B cell (primary cell): ENCODE results near the gene MRPL33. TPM values are rescaled to one million over a fixed set of nuclear protein-coding genes. Genes with fewer than 3 reads are reported as not detected.
"Not testable (repeated sequence)": the region's sequence is repeated elsewhere in the genome, so short reads cannot be mapped to it uniquely, and the experiment has no call there.

Experiments used
- ATAC-seq: fragments of 200-7000 bp; cut with Tn5 transposase; one replicate; pipeline ENCODE4 v1.10.0; 2021; ENCODE audit warnings: low read depth, mild to moderate bottlenecking, moderate number of reproducible peaks, moderate library complexity
- CTCF ChIA-PET: fragments of 350-600 bp; sonication (Branson Sonifier 250); formaldehyde crosslinking; loops from one replicate; lab custom pipeline; 2021; ENCODE audit warnings: antibody characterized with exemption, inconsistent platforms; lab: Charles Lee
- POLR2A ChIA-PET: fragments of 350-600 bp; sonication (Branson Sonifier 250); formaldehyde crosslinking; loops from one replicate; lab custom pipeline; 2021; ENCODE audit warnings: antibody characterized with exemption; lab: Charles Lee
- DNase-seq: peaks from one replicate; pipeline ENCODE4 v3.0.0; 2013
- H2AFZ ChIP-seq: 2 replicates; pipeline ENCODE4 v1.6.1; 2012; ENCODE audit warnings: mild to moderate bottlenecking, low read depth, low read length; ENCODE audit not compliant: insufficient read depth, poor library complexity, severe bottlenecking
- H3K27ac ChIP-seq, 2 donors: 1 replicate in 1 of 2; 2 replicates in 1 of 2; pipeline ENCODE4 v1.5.1; 2012 to 2013; ENCODE audit warnings: low read length in 2 of 2, mild to moderate bottlenecking in 2 of 2, moderate library complexity in 1 of 2
- H3K27me3 ChIP-seq, 4 experiments: fragments of 200-600 bp in 1 of 4; sonication (generic) in 1 of 4; replicated peaks in 1 of 4; 1 replicate in 2 of 4; 2 replicates in 2 of 4; pipeline versions ENCODE4 v1.6.1 to v1.7.0; 2013 to 2016; ENCODE audit warnings: low read length in 3 of 4, mild to moderate bottlenecking in 2 of 4, mixed read lengths in 1 of 4, moderate library complexity in 1 of 4; ENCODE audit not compliant: insufficient read depth in 4 of 4, control insufficient read depth in 3 of 4; ENCODE audit errors: control extremely low read depth in 1 of 4
- H3K36me3 ChIP-seq, 2 experiments: replicated peaks in 1 of 2; 1 replicate in 1 of 2; 2 replicates in 1 of 2; pipeline versions ENCODE4 v1.6.1 to v1.7.1; 2013; ENCODE audit warnings: low read length in 1 of 2; ENCODE audit not compliant: insufficient read depth in 2 of 2, control insufficient read depth in 1 of 2; ENCODE audit errors: control extremely low read depth in 1 of 2, extremely low read depth in 1 of 2
- H3K4me1 ChIP-seq, 2 donors: fragments of 200-600 bp in 1 of 2; sonication (generic) in 1 of 2; 1 replicate in 1 of 2; 2 replicates in 1 of 2; pipeline versions ENCODE4 v1.5.1 to v1.6.1; 2013 to 2017; ENCODE audit warnings: low read length in 2 of 2; ENCODE audit not compliant: control insufficient read depth in 2 of 2, insufficient read depth in 2 of 2
- H3K4me2 ChIP-seq: replicated peaks from 2 replicates; pipeline ENCODE3; 2012; ENCODE audit warnings: mild to moderate bottlenecking, low read depth, low read length; ENCODE audit not compliant: poor library complexity, severe bottlenecking
- H3K4me3 ChIP-seq, 5 experiments: fragments of 200-600 bp in 1 of 5; sonication (generic) in 1 of 5; 1 replicate in 3 of 5; 2 replicates in 2 of 5; pipeline versions ENCODE4 v1.5.1 to v1.7.0; 2011 to 2016; ENCODE audit warnings: low read length in 4 of 5, mild to moderate bottlenecking in 4 of 5, low read depth in 2 of 5, control low read depth in 1 of 5, moderate library complexity in 1 of 5; ENCODE audit not compliant: insufficient read depth in 1 of 5; ENCODE audit errors: control extremely low read depth in 1 of 5, extremely low read depth in 1 of 5
- H3K79me2 ChIP-seq: fragments of 200-600 bp; sonication (generic); one replicate; pipeline ENCODE4 v1.6.0; 2016; ENCODE audit warnings: low read length; ENCODE audit not compliant: control insufficient read depth, insufficient read depth
- H3K9ac ChIP-seq: fragments of 200-600 bp; sonication (generic); 2 replicates; pipeline ENCODE4 v1.6.1; 2017; ENCODE audit warnings: mild to moderate bottlenecking, low read length, moderate library complexity
- H3K9me3 ChIP-seq, 3 donors: one replicate each; pipeline versions ENCODE4 v1.6.1 to v1.7.1; 2013; ENCODE audit warnings: low read length in 2 of 3; ENCODE audit not compliant: control insufficient read depth in 2 of 3, insufficient read depth in 1 of 3; ENCODE audit errors: control extremely low read depth in 1 of 3
- H4K20me1 ChIP-seq: 2 replicates; pipeline ENCODE4 v1.6.0; 2012; ENCODE audit warnings: mild to moderate bottlenecking, low read length; ENCODE audit not compliant: insufficient read depth, control insufficient read depth, poor library complexity, severe bottlenecking
- H3K27ac Mint-ChIP-seq: one replicate; pipeline ENCODE4 v1.8.0; 2021; ENCODE audit warnings: mixed read lengths
- H3K27me3 Mint-ChIP-seq: one replicate; pipeline ENCODE4 v1.8.0; 2021; ENCODE audit warnings: mixed read lengths
- H3K4me1 Mint-ChIP-seq: one replicate; pipeline ENCODE4 v1.8.0; 2021; ENCODE audit warnings: mixed read lengths
- H3K4me3 Mint-ChIP-seq: one replicate; pipeline ENCODE4 v1.8.0; 2021; ENCODE audit warnings: mixed read lengths
- H3K9me3 Mint-ChIP-seq: one replicate; pipeline ENCODE4 v1.8.0; 2022; ENCODE audit warnings: mixed read lengths; ENCODE audit not compliant: insufficient read depth
- EZH2 ChIP-seq: IDR thresholded peaks from 2 replicates; pipeline ENCODE4 v1.6.1; 2012; ENCODE audit warnings: borderline replicate concordance, low read depth, mild to moderate bottlenecking, moderate library complexity, low read length; ENCODE audit not compliant: insufficient read depth, poor library complexity, severe bottlenecking
- WGBS: methylation state at CpG from one replicate; pipeline ENCODE4 v1.1.5; 2013; ENCODE audit warnings: missing lambda C conversion rate; ENCODE audit not compliant: insufficient coverage; 5-methylcytosine and 5-hydroxymethylcytosine counted together
- intact Hi-C: fragments of 100-400 bp; cut with micrococcal nuclease; formaldehyde crosslinking; loops from one replicate; pipeline ENCODE4 v1.10.0; 2022
- polyA plus RNA-seq: library from polyadenylated mRNA; depleted of rRNA; stranded (reverse); fragments of >200 nt; gene quantifications from 2 replicates; pipeline ENCODE4 v1.2.3, GENCODE V29; 2012
- total RNA-seq, 2 donors: library from RNA; stranded (reverse); fragments of 120-200 nt in 1 of 2; gene quantifications; 1 replicate in 1 of 2; 2 replicates in 1 of 2; pipeline versions ENCODE4 v1.2.3 to v1.2.4, GENCODE V29; 2013 to 2022
- TF ChIP-seq, protein P1 (sequence below): fragments of 200-600 bp; IDR thresholded peaks from one replicate; pipeline ENCODE4 v1.8.0; 2022; ENCODE audit warnings: antibody characterized with exemption, mild to moderate bottlenecking

MRPL33 gene
- total and polyA plus RNA-seq, 2 donors (not counting 1 experiment from before 2014, with no cell fraction given): 14.4 to 26.5 TPM

DNA sequence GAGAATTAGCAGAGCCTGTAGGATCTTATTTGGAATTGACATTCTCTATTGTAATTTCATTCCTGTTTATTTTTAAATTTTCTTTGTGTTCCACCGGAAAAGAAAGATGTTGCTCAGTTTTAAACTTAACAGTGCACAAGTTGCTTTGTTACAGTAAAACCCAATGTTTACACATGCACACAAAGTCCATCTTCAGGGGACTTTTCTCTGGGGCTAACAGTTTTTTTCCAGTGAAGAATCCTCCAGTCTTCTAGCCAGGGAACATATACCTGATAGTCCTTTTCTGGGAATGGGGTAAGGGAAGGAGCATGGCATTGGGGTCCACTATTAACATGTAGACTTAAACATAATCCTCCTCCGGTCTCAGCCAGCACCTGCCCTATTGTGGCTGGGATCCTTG lies 25.2 kb upstream of the MRPL33 start:
- WGBS: 86% methylated on average over 1 of the region's 2 CpGs
- H3K9ac ChIP-seq: no peak overlapping the region
- no peaks in the 10 kb centered on the region for H3K4me1 Mint-ChIP-seq

DNA sequence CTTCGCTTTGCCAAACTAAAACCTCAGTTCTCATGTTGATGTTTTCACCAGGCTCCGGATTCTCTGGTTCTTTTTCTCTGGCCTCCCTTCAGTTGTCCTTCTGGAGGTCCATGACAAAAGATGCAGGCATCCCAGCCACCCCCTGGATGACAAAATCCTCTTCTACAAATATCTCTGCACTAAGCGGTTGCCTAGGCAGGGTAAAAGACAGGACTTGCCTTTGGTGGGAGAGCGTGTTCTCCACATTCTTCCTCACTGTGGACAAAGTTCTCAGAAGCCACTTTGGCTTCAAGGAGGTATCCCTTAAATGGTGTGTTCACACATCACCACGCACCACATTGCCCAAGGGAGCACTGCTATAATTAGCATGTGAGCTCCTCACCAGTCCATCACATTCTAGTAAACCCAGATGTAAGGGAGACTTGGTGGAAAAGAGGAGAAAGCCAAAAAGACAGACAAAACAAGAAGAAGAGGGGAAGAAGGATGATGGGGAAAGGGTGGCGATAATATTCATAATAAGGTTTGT lies 23.6 kb upstream of the MRPL33 start:
- Mint-ChIP-seq H3K9me3 (peaks cover 8% of the 10 kb centered on the region), H3K4me1 (no peaks in the 10 kb centered on the region), H3K27me3 (peaks cover 28% of the 10 kb centered on the region), H3K27ac (no peak overlapping the region), H3K4me3 (no peak overlapping the region)
- POLR2A ChIA-PET: no interaction called here
- Histone ChIP-seq H3K27ac (no peak overlapping the region), H4K20me1 (no peaks in the 10 kb centered on the region), H3K79me2 (no peaks in the 10 kb centered on the region), H3K36me3 (no peaks in the 10 kb centered on the region), H3K4me3 (no peak overlapping the region), H3K4me2 (no peak overlapping the region), H3K9me3 (peaks cover 0 to 2% (median 1%) of the 10 kb centered on the region in 3 donors), H3K9ac (no peak overlapping the region), H3K27me3 (peaks cover 0 to 3% (median 1%) of the 10 kb centered on the region in 4 experiments), H2AFZ (no peak overlapping the region), H3K4me1 (no peaks in the 10 kb centered on the region)
- ATAC-seq (no peak), DNase-seq (no peak)
- CTCF ChIA-PET: no interaction called here
- no peak for TF ChIP-seq EZH2
- TF ChIP-seq, protein P1, sequence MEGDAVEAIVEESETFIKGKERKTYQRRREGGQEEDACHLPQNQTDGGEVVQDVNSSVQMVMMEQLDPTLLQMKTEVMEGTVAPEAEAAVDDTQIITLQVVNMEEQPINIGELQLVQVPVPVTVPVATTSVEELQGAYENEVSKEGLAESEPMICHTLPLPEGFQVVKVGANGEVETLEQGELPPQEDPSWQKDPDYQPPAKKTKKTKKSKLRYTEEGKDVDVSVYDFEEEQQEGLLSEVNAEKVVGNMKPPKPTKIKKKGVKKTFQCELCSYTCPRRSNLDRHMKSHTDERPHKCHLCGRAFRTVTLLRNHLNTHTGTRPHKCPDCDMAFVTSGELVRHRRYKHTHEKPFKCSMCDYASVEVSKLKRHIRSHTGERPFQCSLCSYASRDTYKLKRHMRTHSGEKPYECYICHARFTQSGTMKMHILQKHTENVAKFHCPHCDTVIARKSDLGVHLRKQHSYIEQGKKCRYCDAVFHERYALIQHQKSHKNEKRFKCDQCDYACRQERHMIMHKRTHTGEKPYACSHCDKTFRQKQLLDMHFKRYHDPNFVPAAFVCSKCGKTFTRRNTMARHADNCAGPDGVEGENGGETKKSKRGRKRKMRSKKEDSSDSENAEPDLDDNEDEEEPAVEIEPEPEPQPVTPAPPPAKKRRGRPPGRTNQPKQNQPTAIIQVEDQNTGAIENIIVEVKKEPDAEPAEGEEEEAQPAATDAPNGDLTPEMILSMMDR: no peak
- WGBS: 100% methylated on average over 2 of the region's 6 CpGs
- intact Hi-C loops: no loop called here

More for the DNA sequence above, 25.2 kb upstream of the MRPL33 start:
- no peaks in the 10 kb centered on the region for H3K79me2 ChIP-seq
- H4K20me1 ChIP-seq: no peaks in the 10 kb centered on the region
- DNase-seq (no peak), ATAC-seq (no peak)
- H3K4me3 ChIP-seq: no peak overlapping the region
- H3K4me2 ChIP-seq: no peak overlapping the region
- H3K4me1 ChIP-seq: no peaks in the 10 kb centered on the region
- ChIA-PET POLR2A (no interaction called here), CTCF (no interaction called here)
- intact Hi-C loops: no loop called here
- Mint-ChIP-seq H3K27me3 (peaks cover 21% of the 10 kb centered on the region), H3K27ac (no peak overlapping the region), H3K4me3 (no peak overlapping the region), H3K9me3 (peaks cover 8% of the 10 kb centered on the region)
- H3K9me3 ChIP-seq: peaks cover 0 to 2% (median 1%) of the 10 kb centered on the region in 3 donors
- H3K36me3 ChIP-seq: no peaks in the 10 kb centered on the region
- peaks cover 0 to 3% (median 1%) of the 10 kb centered on the region in 4 experiments for H3K27me3 ChIP-seq
- no peak overlapping the region for H2AFZ ChIP-seq
- TF ChIP-seq EZH2: no peak
- TF ChIP-seq, protein P1: no peak
- no peak overlapping the region for H3K27ac ChIP-seq

DNA sequence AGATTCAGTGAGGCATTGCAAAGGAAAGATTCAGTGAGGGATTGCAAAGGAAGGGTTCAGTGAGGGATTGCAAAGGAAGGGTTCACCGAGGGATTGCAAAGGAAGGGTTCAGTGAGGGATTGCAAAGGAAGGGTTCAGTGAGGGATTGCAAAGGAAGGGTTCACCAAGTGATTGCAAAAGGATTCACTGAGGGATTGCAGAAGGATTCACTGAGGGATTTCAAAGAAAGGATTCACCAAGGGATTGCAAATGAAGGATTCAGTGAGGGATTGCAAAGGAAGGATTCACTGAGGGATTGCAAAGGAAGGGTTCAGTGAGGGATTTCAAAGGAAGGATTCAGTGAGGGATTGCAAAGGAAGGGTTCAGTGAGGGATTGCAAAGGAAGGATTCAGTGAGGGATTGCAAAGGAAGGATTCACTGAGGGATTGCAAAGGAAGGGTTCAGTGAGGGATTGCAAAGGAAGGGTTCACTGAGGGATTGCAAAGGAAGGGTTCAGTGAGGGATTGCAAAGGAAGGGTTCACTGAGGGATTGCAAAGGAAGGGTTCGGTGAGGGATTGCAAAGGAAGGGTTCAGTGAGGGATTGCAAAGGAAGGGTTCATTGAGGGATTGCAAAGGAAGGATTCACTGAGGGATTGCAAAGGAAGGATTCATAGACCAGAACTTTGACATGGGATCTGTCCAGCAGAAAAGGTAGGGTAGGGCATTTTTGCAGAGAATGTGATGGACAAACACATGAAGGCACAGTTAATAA lies 22.5 kb upstream of the MRPL33 start:
- H3K79me2 ChIP-seq, H4K20me1 ChIP-seq, DNase-seq, POLR2A ChIA-PET, H3K4me1 ChIP-seq, intact Hi-C loops, CTCF ChIA-PET, H3K27ac ChIP-seq, H3K4me3 Mint-ChIP-seq, H3K4me1 Mint-ChIP-seq, H2AFZ ChIP-seq, H3K4me3 ChIP-seq, H3K9me3 Mint-ChIP-seq, H3K36me3 ChIP-seq, H3K9me3 ChIP-seq, H3K9ac ChIP-seq, H3K27me3 ChIP-seq, H3K4me2 ChIP-seq, ATAC-seq, H3K27ac Mint-ChIP-seq: not testable (repeated sequence)
- WGBS: 100% methylated on average over 2 of the region's 2 CpGs
- H3K27me3 Mint-ChIP-seq: peaks cover 39% of the 10 kb centered on the region
